MM.1S (cell line): ENCODE measurements around the gene BHMT2.
A peak's percentile ranks its signal among the peaks of the same experiment; 100 is the strongest.

Source experiments
- EZH2 ChIP-seq: fragments of 300-600 bp; sonication (generic); optimal IDR thresholded peaks from 2 replicates; pipeline ENCODE3; 2017; ENCODE audit warnings: low read depth, mild to moderate bottlenecking, antibody characterized with exemption, low read length, mixed read lengths
- TF ChIP-seq, protein P1 (sequence below): fragments of 300-600 bp; sonication (generic); IDR thresholded peaks from 2 replicates; pipeline ENCODE4 v1.5.1; 2016; ENCODE audit warnings: antibody characterized with exemption, low read length, mixed read lengths

DNA sequence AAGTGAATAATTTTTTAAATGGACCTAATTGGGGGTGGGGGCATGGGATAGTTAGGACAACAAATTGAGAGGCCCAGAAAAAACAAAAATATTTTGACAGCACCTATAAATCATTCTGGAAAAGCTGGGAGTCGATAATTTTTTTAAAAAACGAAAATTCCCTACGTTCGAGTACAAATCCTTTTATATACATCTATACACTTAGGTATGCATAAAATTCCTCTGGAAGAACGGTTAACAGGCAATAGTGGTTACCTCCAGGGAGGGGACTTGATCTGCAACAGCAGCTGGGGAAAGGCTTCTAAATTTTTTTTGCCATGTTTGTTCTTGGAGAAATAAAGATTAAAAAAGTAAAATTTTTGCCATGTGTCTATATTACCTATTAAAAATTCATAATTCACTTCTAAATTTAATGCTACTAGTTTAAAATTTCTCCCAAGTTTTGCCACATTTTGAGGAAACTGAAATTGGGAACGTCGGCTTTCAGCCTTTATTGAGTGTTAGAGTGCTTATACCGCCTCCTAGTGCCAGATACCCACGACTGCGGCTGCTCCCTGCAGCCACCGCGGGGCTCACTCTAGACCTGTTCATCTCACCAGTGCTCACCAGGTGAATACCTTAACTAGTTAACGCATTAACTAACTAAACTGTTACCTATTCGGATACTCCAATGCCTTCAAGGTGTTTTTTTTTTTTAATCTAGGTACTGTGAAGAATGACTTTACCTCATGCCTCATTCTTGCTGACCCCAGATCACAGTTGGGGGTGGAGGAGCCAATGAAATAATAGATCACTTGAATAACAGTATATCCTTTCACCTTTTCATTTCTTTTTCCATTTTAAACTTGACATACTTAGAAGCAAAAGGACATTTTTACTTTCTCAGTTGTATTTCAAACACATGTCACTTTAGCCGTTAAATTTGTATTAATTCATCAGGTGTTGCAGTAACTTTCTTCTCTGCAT is 40.2 kb downstream of the BHMT2 start:
- TF ChIP-seq, protein P1, sequence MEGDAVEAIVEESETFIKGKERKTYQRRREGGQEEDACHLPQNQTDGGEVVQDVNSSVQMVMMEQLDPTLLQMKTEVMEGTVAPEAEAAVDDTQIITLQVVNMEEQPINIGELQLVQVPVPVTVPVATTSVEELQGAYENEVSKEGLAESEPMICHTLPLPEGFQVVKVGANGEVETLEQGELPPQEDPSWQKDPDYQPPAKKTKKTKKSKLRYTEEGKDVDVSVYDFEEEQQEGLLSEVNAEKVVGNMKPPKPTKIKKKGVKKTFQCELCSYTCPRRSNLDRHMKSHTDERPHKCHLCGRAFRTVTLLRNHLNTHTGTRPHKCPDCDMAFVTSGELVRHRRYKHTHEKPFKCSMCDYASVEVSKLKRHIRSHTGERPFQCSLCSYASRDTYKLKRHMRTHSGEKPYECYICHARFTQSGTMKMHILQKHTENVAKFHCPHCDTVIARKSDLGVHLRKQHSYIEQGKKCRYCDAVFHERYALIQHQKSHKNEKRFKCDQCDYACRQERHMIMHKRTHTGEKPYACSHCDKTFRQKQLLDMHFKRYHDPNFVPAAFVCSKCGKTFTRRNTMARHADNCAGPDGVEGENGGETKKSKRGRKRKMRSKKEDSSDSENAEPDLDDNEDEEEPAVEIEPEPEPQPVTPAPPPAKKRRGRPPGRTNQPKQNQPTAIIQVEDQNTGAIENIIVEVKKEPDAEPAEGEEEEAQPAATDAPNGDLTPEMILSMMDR = peak; percentile 74
- TF ChIP-seq EZH2 = no peak
